Fibroblast of villous mesenchyme (primary cell): Measurements from ENCODE around the gene PLCG1. TPM values are rescaled to one million over a fixed set of nuclear protein-coding genes. Genes with fewer than 3 reads are reported as not detected.
A peak's percentile ranks its signal among the peaks of the same experiment; 100 is the strongest.

Source experiments
- DNase-seq: peaks from one replicate; pipeline ENCODE4 v3.0.0-alpha.2; 2010; ENCODE audit warnings: low read depth
- H3K4me3 ChIP-seq: 2 replicates; pipeline ENCODE4 v1.5.1; 2011; ENCODE audit warnings: low read depth, mild to moderate bottlenecking, low read length
- CTCF ChIP-seq: IDR thresholded peaks from 2 replicates; pipeline ENCODE4 v1.5.1; 2012; ENCODE audit warnings: low read depth, mild to moderate bottlenecking, low read length; ENCODE audit not compliant: insufficient read depth
- total RNA-seq: library from RNA; depleted of rRNA; stranded (reverse); fragments of >200 nt; gene quantifications from 2 replicates; pipeline ENCODE4 v1.2.3, GENCODE V29; 2012

Gene PLCG1
- total RNA-seq, 1 donor: 60.9 TPM

DNA sequence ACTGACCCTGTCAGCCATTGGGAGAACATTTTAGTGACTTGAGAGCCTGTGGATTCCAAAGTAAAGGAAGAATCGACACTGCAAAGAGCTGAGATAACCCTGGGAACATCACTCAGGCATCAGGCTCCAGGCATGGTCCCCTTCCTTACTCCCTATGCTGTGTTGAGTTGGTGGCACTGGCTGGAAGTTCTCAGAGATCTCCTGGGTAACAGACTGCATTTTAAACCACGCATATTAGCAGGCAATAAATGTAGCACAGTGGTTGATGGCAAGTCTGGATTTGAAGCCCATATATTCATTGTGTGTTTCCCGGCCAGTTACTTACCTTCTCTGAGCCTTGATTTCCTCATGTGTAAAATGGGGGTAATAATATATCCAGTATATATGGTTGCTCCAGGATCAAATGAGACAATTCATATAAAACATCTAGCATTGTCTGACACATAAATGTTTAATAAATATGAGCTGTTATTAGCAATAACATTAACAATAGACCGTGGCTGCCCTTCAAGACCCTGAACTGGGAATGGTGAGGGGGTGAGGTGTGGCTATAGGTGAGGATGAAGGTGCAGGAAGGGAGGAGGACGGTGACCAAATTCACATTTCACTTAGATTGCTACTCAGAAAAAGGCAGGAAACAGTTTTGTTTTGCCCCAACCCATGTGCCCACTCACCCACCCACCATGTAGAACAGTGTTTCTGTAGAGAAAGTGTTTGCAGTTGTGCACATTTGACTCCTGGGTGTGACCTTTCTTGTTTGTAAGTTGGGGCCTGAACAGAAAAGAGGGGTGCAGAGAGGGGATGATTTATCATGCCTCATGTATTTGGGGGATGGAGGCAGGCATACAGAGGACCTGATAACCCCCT, 2.1 kb downstream of the PLCG1 start:
- TF ChIP-seq CTCF: no peak
- DNase-seq: no peak
- H3K4me3 ChIP-seq: peak overlapping the region; percentile 59

DNA sequence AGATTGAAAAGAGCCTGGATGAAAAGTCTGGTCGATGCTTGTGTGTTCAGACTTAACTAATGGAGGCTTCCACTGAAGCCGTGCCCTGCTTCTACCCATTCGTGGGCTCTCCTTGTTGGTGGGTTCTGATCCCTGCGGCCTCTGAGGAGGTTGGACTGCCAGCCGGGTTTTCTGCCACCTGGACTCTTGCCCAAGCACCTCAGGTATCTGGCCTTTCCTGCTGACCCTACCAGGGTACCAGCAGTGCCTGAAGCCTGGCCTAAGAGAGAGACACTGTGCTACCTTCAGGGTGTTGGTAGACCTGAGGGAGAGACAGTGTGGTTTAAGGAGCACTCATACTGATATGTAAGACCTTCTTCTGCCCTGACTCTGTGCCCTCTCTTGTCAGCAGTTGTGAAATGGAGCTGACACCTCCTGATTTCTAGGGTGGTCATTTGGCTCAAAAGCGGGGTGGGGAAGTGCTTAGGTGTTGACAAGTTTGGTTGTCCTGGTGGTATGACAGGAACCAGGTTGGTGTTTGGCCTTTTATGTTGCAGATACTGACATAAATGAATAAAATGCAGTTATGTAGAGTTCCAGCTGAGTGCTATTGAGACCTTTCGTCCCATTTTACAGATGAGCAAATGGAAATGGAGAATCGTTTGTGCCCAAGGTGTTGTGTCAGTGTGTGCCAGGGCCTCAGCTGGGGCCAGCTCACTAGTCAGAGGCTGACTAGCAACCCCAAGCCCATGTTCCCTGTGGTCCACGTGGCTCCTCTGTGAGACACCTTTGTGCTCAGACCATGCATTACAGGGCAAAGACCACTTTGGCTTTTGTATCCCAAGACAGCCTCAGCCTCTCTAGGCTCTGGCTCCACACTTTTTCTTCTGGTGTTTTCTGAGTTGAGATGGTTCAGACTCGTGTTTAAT, 3.1 kb downstream of the PLCG1 start:
- no peak overlapping the region for H3K4me3 ChIP-seq
- TF ChIP-seq CTCF: no peak
- DNase-seq: no peak

DNA sequence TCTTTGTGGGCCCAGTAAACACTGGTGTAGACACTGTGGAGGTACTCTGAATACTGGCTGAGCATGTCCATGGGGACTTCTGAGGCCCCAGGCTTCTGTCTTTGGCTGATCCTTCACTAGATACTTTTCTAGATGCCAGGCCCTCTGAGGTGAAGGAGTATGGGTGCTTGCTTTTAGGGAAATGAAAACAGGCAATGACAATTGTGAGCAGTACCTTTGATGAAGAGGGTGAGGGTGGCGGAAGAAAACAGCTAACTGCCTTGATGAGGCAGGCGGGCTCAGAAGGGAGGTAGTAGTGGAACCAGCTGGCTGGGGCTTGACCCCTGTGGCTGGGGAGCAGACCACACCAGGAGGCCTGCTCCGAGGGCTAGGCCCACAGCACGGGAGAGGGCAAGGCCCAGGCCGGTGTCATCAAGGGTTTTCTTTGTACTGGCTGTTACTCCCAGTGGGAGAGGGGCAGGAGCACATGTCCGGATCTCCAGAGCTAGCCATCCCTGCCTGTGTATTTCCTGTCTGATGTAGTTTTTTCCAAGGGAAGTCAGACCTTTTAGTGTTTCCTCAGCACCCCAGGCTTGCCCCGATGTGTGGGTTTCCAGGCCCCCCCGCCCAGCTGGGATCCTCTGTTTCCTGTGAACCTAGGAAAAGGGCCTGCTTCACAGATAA, 3.9 kb downstream of the PLCG1 start:
- no peak for TF ChIP-seq CTCF
- peak; percentile 80 for DNase-seq
- H3K4me3 ChIP-seq: no peak overlapping the region

DNA sequence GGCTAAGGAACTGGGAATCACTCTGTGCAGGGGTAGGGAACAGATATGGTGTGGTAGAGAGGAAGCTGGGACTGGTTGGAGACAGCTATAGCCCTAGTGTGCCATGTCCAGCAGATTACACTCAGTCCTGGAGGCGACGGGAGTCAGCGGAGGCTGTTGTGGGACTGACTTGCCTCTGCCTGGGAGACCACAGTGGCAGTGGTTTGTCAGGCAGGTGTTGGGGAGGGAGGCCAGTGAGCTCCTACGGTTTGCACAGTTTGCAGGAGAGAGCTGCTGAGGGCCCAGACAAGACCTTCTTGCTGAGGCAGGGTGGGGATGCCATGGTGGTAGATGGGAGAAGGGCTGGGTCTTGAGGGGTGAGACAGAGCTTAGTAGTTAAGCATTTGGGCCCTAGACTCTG, 4.9 kb downstream of the PLCG1 start:
- no peak for DNase-seq
- H3K4me3 ChIP-seq: no peak overlapping the region
- no peak for TF ChIP-seq CTCF

- no peak for TF ChIP-seq CTCF
- no peak for DNase-seq
- no peak overlapping the region for H3K4me3 ChIP-seq
Measured at GRCh38 chr20:41142919-41143318, 5.6 kb downstream of the PLCG1 start.

DNA sequence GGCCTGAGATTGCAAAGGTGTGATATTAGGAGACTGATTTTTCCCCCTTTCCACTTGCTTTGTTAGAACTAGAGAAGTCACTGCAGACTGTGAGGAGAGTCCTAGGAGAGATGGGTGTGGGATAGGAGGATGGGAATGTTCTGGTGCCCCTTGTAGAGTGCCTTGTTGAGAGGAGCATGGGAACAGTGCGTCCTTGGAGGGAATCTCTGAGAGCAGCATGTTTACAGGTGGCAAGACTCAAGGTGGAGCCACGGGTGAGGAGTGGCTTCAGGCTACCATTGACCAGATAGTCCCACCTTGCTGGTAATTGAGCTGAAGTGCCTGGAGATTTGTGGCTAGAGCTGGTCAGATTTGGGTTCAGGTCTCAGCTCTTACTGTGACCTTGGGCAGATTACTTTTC, 6.0 kb downstream of the PLCG1 start:
- H3K4me3 ChIP-seq: no peak overlapping the region
- no peak for TF ChIP-seq CTCF
- no peak for DNase-seq
